ENCODE data around the gene ADAMTS20.

ADAMTS20 gene

DNA sequence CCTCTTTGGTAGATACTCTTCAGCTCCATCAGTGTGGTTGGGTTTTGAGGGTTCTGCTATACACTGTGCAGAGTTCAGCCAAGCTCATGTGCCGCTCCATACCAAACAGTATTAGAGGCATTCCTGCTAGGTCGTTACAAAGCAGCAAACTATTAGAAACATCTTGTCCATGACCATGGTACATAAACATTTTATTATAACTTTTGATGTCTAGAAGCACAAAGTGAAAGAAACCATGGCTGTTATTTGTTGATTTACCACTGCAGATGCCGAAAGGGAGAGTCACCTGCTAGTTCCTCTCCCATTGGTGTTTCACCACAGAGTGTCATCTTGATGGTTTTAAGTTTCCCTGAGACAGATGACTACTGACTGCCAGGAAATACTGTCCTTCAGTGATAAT is 242.0 kb downstream of the ADAMTS20 start:
- no peak for DNase-seq (ENCODE audit: low spot score)

- no peak for DNase-seq (ENCODE audit: low spot score)
These were observed 243.2 kb downstream of the ADAMTS20 start for GRCh38 chr12:43308776-43309175.

- DNase-seq (ENCODE audit: low spot score): no peak
These were observed 244.9 kb downstream of the ADAMTS20 start for GRCh38 chr12:43307126-43307525.

DNA sequence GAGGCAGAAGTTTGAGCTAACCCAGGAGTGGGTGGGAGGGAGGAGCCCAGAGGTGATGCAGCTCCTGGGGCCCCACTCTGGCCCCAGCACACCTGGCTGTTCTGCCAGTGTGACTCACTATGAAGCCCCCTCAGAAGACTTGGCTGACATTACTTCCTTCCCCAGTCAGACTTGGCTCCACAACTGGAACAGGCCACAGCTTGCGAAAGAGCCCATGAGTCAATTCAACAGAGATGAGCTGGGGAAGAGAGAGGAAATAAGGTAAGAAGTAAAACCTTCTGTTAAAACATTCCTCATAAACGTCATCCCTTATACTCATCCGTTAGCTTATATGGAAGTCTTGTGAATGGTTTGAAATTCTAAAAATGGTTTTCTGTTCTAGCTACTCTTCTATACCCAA is 245.9 kb downstream of the ADAMTS20 start:
- DNase-seq (ENCODE audit: low spot score): no peak

- no peak for DNase-seq (ENCODE audit: low spot score)
These were observed 246.9 kb downstream of the ADAMTS20 start for GRCh38 chr12:43305065-43305464.
